Hindlimb muscle (tissue), 1 donor: Measurements from ENCODE around the gene PNLIPRP3. TPM values are rescaled to one million over a fixed set of nuclear protein-coding genes. Genes with fewer than 3 reads are reported as not detected.

Source experiments
- DNase-seq: peaks from one replicate; pipeline ENCODE4 v3.0.0-alpha.2; 2013
- polyA plus RNA-seq: library from polyadenylated mRNA; unstranded; fragments of 120-200 nt; gene quantifications from one replicate; pipeline ENCODE4 v1.2.1, GENCODE V29; 2013; ENCODE audit not compliant: insufficient read length

PNLIPRP3 gene
- polyA plus RNA-seq, 1 donor: 0.17 TPM

DNA sequence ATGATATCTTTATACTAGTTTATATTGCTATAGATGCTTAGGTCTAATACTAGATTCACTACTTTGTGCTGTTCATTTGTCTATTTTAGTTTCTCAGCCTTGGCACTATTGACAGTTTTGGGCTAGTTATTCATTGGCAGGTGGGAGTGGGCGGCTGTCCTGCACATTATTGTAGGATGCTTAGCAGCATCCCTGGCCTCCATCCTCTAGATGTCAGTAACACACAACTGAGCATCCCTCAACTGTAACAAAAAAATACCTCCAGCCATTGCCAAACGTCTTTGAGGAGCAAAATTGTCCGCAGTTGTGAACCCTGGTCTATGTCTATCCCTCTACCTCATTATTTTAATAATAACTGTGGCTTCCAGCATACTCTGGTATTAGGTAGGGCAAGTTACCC is 83.7 kb downstream of the PNLIPRP3 start:
- DNase-seq: no peak

DNA sequence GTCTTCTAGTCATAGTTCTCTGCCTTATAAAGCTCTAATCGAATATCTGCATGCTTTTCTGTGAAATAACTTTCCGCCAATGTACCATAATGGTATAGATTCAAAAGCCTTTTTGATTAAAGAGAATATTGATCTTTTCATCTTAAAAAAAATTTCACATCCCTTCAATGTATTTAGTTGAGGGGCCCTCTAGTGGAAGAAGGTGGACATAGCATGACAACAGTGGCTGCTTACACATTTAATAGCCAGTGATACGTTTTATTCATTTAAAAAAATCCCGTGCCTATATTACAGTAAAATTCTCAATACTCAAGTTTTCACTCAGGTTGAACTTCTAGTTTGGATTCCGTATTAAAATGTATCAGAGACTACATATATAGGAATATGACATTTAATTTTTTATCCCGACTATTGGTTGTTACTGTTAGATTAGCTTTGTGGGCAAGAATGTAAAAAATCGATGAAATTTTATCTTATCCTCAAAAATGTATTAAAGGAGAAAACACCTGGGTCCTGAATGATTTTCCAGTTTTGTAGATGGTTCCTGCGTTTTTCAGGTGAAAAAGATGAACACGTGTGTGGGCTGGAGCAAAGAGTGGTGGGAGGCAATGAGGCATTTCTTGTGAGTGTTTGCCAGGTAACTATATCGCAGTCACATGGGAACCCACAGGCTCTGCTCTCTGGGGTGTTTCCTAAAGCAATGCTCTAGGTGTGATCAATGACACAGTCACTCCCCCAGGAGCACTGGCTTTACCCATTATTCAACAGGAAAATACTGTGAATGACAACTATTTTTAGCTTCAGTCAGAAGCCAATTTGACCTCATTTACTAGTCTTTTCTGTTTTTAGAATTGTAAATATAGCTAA is 94.0 kb downstream of the PNLIPRP3 start:
- peak; percentile 20 for DNase-seq

DNA sequence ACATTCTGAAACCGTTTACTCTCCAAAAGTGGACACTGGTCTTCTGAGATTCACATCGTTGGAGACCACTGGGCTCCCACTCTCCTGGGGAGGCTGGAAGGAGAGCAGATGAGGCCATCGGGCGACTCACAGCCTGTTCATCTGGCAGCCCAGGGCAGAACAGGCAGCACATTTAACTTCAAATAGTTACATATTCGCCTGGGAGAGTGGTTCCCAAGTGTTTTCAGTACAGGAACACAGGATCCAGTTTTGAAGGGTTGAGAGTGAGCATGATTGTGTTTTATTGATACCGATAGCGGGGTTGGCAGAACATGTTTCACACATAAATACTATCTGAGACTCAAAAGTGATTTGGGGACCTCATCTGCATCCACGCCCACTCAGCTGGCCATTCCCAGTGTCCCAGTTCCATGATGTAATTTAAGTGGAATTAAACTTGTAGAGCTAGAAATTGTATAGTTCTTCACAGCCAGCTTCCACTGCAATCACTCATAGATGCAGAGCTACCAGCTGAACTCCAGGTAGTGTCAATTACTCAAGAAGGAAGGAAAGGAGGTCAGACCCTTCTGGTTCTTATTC is 95.2 kb downstream of the PNLIPRP3 start:
- DNase-seq: no peak

DNA sequence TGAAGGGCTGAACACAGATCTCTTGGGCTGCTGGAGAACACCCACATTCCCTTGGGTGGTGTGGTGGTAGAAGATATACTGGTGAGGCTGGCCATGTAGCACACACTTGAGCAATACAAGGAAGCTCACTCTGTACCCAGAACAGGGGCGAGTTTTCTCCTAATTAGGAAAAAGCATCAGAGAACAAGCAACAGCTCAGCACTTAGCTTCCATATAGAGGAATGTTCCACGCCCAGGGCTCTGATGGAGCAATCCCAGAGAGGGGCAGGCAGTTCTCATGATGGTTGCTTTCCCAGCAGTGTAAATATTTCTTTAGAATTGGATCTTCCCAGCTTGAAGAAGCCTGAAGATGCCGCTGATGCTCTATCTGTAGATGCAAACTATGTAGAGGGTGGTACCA is 97.1 kb downstream of the PNLIPRP3 start:
- no peak for DNase-seq

DNA sequence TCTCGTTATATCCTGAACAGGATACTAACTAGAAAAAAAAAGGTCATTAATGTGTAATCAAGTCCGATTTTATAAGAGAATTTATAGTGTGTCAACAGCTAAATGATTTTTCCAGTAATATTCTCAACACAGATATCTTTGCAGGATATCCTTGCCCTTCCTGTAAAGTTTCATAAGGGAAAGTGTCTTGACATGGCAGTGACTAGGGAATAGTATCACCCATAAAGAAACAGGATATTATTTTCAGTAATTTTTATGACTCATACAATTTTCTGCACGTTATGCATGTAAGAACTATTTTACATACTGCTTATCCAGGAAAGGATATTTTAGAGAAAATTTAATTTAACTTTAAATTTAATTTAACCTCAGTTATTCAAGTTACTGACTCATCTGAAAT is 98.6 kb downstream of the PNLIPRP3 start:
- DNase-seq: no peak

Other genes with a start within 250 kb of the PNLIPRP3 start
- gene GFRA1, start 154.6 kb upstream of the PNLIPRP3 start, polyA plus RNA-seq: 33.4 TPM
- not detected for gene CCDC172, start 103.4 kb upstream of the PNLIPRP3 start, polyA plus RNA-seq
- 0.39 TPM for gene PNLIP, start 118.1 kb downstream of the PNLIPRP3 start, polyA plus RNA-seq
- gene PNLIPRP1, start 163.1 kb downstream of the PNLIPRP3 start, polyA plus RNA-seq: not detected
- gene PNLIPRP2, start 193.1 kb downstream of the PNLIPRP3 start, polyA plus RNA-seq: not detected